Measurements from ENCODE around the gene FGGY.

DNA sequence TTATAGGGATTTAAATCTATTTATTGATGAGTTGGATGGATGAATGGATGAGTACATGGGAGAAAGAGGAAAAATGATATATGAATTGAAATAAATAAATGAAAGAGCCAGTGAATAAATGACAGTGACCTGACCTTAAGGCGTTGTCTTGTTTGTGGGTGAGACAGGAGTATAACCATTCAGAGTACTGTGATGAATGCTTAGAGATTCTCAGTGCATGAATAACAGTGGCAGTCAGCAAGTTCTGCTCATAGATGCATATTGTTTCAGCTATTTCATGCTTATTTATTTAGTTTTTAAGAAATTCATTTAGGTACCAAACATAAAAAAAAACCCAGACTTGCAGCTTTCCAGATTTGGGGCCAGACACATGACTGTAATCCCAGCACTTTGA lies 116.4 kb downstream of the FGGY start:
- TF ChIP-seq CTCF (IDR thresholded peaks at IDR 0.05) (no peak), POLR2A (IDR thresholded peaks at IDR 0.05) (no peak)
